ENCODE measurements around the gene ZNF74.
"Not testable (repeated sequence)": the region's sequence is repeated elsewhere in the genome, so short reads cannot be mapped to it uniquely, and the experiment has no call there.

Gene ZNF74

GRCh38 chr22:20376983-20377382 is 17.0 kb upstream of the ZNF74 start:
- DNase-seq = not testable (repeated sequence)

DNA sequence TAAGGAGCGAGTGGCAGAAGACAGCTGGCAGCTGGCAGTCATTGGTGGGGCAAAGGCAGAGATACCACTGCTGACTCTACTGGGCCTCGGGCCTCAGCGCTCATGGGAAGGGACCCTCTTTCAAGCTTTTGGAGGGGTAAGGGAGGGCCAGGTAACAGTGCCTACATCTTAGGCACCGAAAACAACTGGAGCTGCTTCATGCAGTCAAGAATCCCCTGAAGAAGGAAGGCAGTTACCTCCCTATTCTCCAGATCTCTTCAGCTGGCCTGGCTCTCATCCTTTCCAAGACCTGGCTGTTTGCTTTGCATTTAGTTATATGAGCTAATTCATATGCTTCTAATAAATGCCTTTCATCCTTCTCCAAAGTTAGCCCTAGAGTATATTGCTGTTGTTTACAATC is 15.8 kb upstream of the ZNF74 start:
- no peak for DNase-seq

- DNase-seq = not testable (repeated sequence)
These were observed 15.3 kb upstream of the ZNF74 start for GRCh38 chr22:20378684-20379083.

- DNase-seq = no peak
These were observed 13.5 kb upstream of the ZNF74 start for GRCh38 chr22:20380486-20380885.

- DNase-seq = no peak
These were observed 10.4 kb upstream of the ZNF74 start for GRCh38 chr22:20383538-20383937.

GRCh38 chr22:20384171-20384570 is 9.8 kb upstream of the ZNF74 start:
- no peak for DNase-seq

GRCh38 chr22:20384865-20385264 is 9.1 kb upstream of the ZNF74 start:
- DNase-seq = no peak

DNA sequence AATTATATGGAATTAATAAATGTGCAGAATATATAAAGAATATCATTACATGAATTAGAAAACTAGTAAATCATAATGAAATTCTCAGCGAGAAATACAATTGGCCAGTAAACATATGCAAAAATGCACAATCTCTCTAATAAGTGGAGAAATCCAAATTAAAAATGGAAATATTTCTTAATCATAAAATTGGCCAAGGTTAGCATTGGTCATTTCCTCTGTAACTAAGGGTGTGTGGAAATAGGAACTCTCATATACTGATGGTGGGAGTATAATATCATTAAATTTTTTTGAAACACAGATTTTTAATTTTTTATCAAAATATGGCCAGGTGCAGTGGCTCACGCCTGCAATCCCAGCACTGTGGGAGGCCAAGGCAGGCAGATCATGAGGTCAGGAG is 7.6 kb upstream of the ZNF74 start:
- DNase-seq = no peak

DNA sequence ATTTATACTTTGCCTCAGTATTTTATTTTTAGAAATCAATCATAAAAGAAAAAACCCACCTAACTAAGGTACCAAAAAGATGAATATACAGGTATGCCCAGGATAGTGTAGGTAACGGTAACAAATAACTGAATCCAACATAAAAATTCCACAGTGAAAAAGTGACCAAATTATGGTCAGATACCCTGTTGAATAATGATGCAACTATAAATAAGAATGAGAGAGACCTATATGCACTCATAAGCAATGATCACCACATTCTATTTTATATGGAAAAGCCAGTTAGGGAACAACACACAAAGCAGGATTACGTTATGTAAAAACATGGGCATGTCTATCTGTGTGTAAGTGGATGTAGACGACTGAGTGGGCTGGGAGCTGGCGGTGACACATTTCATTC is 7.0 kb upstream of the ZNF74 start:
- no peak for DNase-seq

- DNase-seq = no peak
These were observed 5.8 kb upstream of the ZNF74 start for GRCh38 chr22:20388200-20388599.

- DNase-seq = no peak
These were observed 4.7 kb upstream of the ZNF74 start for GRCh38 chr22:20389288-20389687.

DNA sequence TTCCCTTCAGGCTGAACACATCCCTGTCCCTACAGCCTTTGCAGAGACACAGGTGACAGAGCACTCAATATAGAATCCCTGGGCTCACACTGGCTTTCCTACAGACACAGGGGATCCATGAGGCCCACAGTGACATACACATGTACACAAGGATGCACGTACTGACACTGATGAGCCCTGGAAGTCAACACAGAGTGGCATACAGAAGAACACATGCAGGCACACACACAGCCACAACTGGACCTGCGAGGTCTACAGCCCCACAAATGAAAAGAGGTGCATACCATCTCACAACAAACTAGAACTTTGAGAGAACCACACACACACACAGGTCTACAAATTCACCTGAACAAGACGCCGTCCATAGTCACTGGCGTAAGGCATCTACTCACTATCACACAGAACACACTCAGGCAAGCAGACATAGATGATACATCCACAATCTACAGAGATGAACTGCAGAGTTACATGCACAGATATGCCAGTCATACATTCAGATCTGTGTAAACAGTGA is 3.5 kb upstream of the ZNF74 start:
- no peak for DNase-seq

DNA sequence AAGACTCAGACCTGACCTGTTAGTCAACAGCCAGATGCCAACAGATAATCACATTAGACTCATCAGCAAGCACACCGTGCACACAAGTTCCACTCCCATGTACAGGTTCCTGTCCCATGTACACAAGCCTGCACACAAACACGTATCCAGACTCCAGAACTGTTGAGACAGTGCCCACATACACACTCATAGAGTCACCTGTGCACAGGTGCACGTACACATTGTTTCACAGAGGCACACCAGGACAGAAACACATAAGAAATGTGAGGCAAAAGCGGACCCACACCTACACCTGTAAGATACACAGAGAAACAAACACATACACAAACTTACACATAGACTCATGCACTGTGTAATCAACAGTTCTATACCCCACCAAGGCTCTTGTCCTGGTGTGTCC is 2.7 kb upstream of the ZNF74 start:
- DNase-seq = no peak

GRCh38 chr22:20392365-20392881 is 1.5 kb upstream of the ZNF74 start:
- DNase-seq = not testable (repeated sequence)

DNA sequence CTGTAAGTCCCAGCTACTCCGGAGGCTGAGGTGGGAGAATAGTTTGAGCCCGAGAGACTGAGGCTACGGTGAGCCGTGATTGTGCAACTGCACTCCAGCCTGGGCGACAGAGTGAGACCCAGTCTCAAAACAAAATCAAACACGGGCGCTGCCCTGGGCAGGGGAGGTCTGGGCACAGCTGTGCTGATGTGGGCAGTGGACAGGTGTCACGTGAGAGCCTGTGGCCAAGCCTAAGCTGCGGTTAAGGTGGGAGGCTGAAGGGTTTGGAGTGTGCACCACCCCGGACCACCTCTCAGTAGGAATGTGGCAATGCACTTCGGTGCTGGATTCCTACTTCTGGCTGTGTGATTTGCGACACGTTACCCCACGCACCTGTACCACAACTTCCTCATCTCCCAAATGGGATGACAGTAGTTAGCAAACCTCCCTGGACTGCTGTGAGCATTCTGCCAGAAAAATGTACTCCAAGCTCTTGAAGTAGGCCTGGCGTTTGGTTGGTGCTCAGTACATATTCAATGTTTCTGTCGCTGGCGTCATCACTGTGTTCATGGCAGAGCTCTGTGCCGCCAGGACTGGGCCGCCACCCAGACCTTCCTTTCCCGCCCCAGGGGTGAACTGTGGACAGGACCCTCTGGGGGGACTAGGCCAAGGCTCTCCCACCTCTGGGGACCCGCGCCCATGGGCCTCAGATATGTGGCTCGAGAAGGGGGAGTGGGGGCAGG is 807 bp upstream of the ZNF74 start:
- no peak for DNase-seq

GRCh38 chr22:20395181-20395906 is 1.4 kb downstream of the ZNF74 start:
- no peak for DNase-seq

GRCh38 chr22:20395907-20396287 is 1.9 kb downstream of the ZNF74 start:
- DNase-seq = no peak

DNA sequence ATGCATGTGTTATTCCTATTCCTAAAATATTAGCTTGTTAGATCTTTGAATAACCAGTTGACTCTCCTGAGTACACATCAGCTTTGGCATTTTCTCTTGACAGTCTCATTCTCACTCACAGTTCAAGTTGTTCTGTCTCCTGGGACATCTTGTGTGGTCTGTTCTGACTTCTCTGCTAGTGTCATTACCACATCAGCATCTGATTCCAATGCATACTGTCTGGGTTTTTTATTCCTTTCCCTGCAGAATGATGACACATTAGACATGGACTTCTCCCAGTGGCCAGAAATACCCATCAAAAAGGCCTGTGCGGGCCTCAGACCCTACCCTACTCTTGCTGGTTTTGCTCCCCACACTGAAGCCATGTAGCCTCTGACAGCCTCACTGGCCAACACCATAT is 2.7 kb downstream of the ZNF74 start:
- DNase-seq = no peak

- no peak for DNase-seq
These were observed 3.5 kb downstream of the ZNF74 start for GRCh38 chr22:20397498-20397897.

DNA sequence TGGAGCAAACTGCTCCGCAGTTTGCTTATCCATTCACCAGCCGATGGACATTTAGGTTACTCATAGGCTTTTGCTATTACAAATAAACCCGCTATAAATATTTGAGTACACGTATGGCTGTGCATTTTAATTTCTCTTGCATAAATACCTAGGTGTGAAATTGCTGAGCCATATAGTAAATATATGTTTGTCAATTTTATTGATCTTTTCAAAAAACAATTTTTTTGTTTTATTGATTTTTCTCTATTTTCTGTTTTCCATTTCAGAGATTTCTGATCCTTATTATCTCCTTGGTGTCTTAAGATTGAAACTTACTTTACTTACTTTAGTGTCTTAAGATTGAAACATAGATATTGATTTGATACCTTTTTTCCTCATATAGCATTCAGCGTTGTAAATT is 4.5 kb downstream of the ZNF74 start:
- no peak for DNase-seq

DNA sequence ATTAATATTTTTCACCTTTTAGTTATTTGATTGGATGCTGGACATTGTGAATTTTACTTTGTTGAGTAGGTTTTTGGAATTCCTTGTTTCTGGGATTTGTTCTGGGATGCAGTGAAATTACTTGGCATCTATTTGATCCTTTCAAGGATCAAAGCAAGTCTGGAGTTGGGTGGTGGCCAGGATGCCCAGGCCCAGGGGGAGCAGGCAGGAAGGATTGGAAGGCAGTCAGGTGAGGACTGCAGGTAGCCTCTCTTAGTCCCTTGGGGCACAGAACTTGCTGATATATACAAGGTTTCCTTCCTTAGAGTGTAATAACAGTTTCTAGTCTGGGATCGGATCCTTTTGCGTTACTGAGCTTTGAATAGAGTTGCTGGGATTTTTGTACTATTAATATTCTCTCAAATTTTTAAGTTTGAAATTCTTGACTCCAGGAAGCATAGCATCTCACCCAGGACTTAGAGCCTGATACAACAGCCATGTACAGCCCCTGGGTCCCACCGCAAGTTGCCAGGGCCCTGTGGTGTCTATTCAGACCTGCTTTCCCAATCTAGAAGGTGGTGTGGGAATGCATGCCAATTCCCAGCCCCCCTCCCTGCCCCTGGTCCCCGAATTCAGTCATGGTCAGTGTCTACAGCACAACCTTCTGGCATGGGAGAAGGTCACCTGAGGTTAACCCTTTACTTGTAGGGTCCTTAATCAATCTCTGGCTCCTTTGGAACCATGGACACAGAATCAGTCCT is 6.1 kb downstream of the ZNF74 start:
- DNase-seq = no peak

- DNase-seq = no peak
These were observed 6.8 kb downstream of the ZNF74 start for GRCh38 chr22:20400606-20401375.
